HUES64 (cell line): ENCODE data around the gene TNRC18.
A peak's percentile ranks its signal among the peaks of the same experiment; 100 is the strongest.

Experiments used
- H3K27ac ChIP-seq: 2 replicates; pipeline ENCODE4 v1.7.0; 2013; ENCODE audit warnings: low read depth, low read length, inconsistent platforms
- H3K27me3 ChIP-seq: 2 replicates; pipeline ENCODE4 v1.6.1; 2013; ENCODE audit warnings: mild to moderate bottlenecking, low read length; ENCODE audit not compliant: insufficient read depth
- H3K36me3 ChIP-seq: 2 replicates; pipeline ENCODE4 v1.6.1; 2013; ENCODE audit warnings: mild to moderate bottlenecking, low read length; ENCODE audit not compliant: insufficient read depth
- H3K4me1 ChIP-seq: 2 replicates; pipeline ENCODE4 v1.6.1; 2013; ENCODE audit warnings: mild to moderate bottlenecking, low read length, moderate library complexity; ENCODE audit not compliant: insufficient read depth
- H3K4me3 ChIP-seq: 2 replicates; pipeline ENCODE4 v1.5.1; 2013; ENCODE audit warnings: mild to moderate bottlenecking, low read length, moderate library complexity
- H3K9ac ChIP-seq: 2 replicates; pipeline ENCODE4 v1.6.1; 2013; ENCODE audit warnings: mild to moderate bottlenecking, low read depth, low read length
- H3K9me3 ChIP-seq: 2 replicates; pipeline ENCODE4 v1.6.1; 2013; ENCODE audit warnings: low read depth, low read length; ENCODE audit not compliant: insufficient read depth
- WGBS: fragments of 150-250, 120-280 bp; methylation state at CpG from one replicate; pipeline ENCODE4 v1.1.7; 2013; ENCODE audit warnings: missing lambda C conversion rate; 5-methylcytosine and 5-hydroxymethylcytosine counted together

TNRC18 gene

DNA sequence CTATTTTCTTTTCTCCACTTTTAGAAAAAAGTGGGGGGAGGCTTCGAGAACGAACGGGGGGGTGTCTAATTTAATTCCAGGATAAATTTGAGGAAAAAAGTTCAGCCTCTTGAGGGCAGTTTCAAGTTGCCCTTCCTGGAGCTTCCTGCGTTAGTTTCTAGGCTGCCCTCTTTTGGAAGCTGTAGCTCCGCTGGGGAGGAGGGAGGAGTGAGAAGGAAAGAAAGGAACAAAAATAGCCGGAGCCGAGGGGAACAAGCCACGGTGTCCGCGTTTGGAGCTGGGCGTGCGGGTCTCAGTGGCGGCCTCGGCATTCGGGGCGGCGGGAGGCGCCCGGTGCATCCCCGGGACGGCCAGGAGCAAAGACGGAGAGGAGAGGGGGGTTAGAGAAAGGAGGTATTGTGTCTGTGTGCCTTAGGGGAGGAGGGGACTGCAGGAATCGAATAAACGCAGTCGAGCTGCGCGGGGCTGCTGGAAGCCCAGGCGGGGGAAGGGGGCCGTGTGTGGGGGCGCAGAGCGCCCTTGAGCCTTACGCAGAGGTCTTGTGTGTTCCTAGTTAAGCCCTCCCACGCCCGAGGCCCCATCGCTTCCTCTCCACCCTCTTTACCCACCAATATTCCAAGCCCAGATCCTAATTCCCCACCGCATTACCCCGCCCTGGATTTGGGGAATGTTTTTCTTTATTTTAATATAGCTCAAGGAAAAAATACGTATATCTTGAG lies 2.0 kb upstream of the TNRC18 start:
- peak overlapping the region; percentile 98 for H3K27ac ChIP-seq
- H3K27me3 ChIP-seq = peaks cover 65% of the 10 kb centered on the region
- H3K9ac ChIP-seq = peak overlapping the region; percentile 94

DNA sequence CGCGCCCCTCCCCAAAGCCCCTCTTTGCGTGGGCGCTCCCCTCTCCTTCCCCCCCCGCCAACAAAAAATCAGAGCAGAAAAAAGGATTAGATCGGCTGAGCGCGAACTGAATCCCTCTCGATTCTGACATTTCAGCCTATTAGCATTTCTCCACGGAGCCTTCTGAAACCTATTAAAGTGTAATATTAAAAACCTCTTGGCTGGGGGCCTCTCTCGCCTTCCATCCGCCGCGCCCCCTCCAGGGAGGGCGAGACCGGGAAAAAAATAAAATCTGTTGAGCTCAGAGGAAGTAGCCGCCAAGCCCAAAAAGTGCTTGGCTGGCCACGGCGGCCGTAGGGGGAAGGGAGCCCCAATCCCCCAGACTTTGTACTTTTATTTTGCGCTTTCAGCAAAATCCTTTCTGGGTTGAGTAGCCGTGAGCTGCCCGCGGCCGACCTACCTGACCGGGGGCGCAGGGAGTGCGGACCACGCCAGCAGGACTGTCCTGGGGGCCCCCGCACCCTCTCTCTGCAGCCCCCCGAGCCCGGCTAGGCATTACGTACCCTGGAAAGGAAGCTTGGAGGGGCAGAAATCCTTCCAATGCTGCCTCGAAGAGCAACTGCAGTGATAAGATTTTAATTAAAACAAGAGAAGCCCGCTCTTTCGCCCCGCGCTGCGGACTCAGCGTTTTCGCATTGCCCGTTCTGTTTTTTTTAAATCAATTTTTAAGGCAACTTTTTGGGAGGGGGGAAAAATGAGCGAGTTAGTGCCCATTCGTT lies 1.3 kb upstream of the TNRC18 start:
- Histone ChIP-seq H3K27me3 (peaks cover 65% of the 10 kb centered on the region), H3K36me3 (no peaks in the 10 kb centered on the region), H3K9me3 (no peaks in the 10 kb centered on the region), H3K27ac (peak overlapping the region; percentile 98), H3K4me3 (peak overlapping the region; percentile 83), H3K9ac (peak overlapping the region; percentile 94), H3K4me1 (peaks cover 20% of the 10 kb centered on the region)
- WGBS = under 1% methylated on average over 41 of the region's 44 CpGs

More for the DNA sequence above, 2.0 kb upstream of the TNRC18 start:
- WGBS = under 1% methylated on average over 36 of the region's 38 CpGs
- Histone ChIP-seq H3K4me1 (peaks cover 22% of the 10 kb centered on the region), H3K9me3 (no peaks in the 10 kb centered on the region), H3K4me3 (peak overlapping the region; percentile 83), H3K36me3 (no peaks in the 10 kb centered on the region)

DNA sequence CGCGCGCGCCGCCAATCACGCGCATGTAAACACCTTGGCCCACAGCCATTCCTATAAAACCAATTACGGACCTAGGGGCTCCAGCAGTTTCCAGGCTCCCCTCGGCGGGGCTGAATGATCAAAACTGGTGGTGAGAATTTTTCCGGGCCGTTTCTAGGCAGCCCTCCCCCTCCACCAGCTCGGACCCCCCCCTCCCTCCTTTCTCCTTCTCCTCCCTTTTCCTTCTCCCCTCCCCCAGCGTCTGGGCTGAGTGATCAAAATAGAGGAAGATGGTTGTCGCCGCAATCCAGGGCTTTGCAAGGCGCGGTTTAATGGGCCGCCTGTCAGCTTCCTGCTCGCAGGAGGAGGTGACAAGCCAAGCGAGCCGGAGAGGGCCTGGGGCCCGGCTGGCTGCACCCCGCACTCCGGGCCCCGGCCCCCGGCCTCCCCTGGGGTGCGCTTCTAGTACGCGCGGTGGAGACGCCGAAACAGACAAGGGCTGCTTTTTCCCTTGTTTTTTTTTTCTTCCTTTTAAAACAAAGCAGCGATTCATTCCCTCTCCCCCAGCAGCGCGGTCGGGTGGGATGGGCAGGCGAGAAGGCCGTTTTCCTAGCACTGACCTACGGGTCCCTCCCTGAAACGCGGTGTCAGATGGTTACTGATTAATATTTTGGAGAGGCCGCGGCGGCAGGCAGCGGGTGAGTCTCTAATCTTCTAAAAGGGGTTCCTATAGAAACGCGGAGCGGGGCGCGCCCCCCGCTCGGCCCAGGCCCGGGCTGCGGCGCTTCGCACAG lies 528 bp upstream of the TNRC18 start:
- WGBS = under 1% methylated on average over 55 of the region's 57 CpGs
- Histone ChIP-seq H3K27me3 (peaks cover 65% of the 10 kb centered on the region), H3K4me3 (peak overlapping the region; percentile 83), H3K4me1 (peaks cover 15% of the 10 kb centered on the region), H3K27ac (peak overlapping the region; percentile 98), H3K36me3 (no peaks in the 10 kb centered on the region), H3K9me3 (no peaks in the 10 kb centered on the region), H3K9ac (peak overlapping the region; percentile 94)

DNA sequence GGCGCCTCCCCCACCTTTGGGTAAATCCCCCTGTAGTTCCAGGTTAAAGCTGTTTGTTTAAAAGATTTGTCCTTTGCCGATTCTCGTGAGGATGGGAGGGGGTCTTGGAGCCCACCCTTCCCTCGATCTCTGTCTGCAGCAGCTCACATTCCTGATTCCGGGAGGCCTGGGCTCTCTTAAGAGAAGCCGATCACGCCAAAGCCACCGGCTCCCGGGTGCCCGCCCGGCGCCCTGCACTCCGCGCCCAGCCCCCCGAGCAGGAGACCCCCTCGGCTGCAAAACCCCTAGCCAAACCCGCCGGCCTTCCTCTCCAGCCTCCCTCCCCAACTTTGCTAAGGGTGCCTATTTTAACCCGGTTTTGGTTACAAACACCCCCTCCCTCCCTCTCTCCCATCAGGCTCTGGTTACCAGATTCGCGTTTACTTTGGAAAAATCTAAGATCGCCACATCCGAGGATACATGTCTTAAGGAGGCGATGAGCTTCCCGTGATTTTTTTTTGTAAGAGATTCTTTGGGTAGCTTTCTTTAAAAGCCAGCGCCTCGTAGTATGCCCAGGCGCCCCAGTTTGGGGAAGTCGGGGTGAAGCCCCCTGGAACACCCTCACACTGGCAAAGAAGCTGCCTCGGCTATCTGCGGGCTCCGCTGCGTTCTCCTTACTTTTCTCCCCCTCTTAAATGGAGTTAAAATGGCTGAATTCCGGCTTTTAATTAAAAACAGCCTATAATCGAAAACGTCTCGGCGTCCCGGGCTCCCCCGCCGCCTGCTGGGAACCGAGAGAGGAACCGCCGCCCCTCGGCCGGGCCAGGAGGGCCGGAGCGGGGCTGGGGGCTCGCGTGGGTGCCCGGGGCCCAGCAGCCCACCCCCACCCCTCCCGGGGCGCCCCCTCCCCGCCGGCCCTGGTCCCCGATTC lies 983 bp downstream of the TNRC18 start:
- Histone ChIP-seq H3K27ac (peak overlapping the region; percentile 97), H3K4me1 (peaks cover 16% of the 10 kb centered on the region), H3K27me3 (peaks cover 65% of the 10 kb centered on the region), H3K4me3 (peak overlapping the region; percentile 67), H3K9ac (peak overlapping the region; percentile 80), H3K9me3 (no peaks in the 10 kb centered on the region), H3K36me3 (no peaks in the 10 kb centered on the region)
- WGBS = under 1% methylated on average over 55 of the region's 56 CpGs

DNA sequence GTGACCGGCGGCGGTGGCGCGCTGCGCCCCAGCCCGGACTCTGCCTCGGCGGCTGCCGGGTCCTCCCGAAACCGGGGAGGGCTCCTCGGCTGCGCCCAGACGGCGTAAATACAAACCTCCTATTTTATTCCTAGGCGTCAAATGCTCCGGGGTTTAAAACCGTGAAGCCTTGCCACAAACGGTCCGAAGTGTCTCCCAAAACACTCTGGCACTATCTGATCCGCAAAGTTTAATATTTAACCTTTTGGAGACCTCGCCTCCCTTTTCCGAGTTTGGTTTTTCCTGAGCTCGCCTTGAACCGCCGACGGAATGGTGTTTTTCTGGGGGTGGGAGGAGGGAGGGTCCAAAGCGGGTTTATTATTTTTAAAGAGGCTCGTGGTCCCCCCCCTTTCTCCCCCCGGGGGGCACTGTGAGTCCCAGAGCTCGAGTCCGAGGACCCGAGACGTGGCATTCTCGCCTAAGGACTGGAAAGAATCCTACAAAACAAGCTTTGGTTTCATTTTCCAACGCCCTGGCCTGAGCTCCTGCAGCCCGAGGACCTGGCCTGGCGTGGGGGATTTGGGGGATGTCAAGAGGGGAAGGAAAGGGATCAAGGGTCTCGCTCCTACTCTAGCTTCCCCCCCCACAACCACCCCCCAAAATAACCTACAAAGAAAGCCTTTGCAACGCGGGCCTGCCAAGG lies 1.8 kb downstream of the TNRC18 start:
- no peaks in the 10 kb centered on the region for H3K36me3 ChIP-seq
- H3K4me1 ChIP-seq = peaks cover 22% of the 10 kb centered on the region
- peak overlapping the region; percentile 80 for H3K9ac ChIP-seq
- H3K9me3 ChIP-seq = no peaks in the 10 kb centered on the region
- peaks cover 70% of the 10 kb centered on the region for H3K27me3 ChIP-seq
- under 1% methylated on average over 39 of the region's 42 CpGs for WGBS
- H3K27ac ChIP-seq = peak overlapping the region; percentile 97
- H3K4me3 ChIP-seq = peak overlapping the region; percentile 67

DNA sequence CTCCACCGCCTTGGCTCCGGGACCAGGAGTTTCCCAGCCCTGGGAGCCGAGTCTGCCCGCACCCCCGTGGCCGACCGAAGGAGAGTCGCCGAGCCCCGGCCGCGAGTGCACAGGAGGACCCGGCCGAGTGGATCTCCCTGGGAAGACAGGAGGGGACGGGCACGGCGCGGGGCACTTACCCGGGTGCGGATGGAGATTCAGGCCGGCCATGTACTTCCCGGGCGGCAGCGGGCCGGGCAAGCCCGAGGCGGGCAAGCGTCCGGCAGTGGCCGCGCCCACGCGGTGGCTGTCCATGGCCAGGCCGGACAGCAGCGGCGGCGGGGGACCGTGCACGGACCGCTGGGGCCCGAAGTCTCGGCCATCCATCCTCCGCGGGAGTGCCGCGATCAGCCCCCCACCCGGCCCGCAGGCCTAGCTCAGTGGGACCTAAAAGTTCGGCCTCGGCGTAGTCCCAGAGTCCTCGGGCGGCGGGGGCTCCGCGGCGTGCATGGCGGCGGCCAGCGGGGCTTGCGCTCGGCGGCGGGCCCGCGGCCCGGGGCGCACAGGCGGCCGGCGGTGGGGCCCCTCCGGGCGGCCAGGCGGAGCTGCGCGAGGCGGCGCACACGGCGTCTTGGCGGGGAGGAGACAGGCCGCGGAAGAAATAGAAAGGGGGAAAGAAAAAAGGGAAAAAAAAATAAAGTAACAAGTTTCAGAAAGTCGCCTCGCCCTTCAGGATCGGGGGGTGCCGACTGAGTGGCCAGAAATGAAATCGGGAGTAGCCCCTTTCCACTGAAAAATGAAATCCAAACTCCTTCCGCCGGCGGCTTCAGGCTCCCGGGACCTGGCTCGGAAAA lies 2.5 kb downstream of the TNRC18 start:
- no peaks in the 10 kb centered on the region for H3K9me3 ChIP-seq
- H3K27ac ChIP-seq = no peak overlapping the region
- H3K9ac ChIP-seq = peak overlapping the region; percentile 80
- peaks cover 74% of the 10 kb centered on the region for H3K27me3 ChIP-seq
- H3K4me3 ChIP-seq = peak overlapping the region; percentile 67
- H3K36me3 ChIP-seq = no peaks in the 10 kb centered on the region
- peaks cover 22% of the 10 kb centered on the region for H3K4me1 ChIP-seq
- under 1% methylated on average over 93 of the region's 93 CpGs for WGBS

DNA sequence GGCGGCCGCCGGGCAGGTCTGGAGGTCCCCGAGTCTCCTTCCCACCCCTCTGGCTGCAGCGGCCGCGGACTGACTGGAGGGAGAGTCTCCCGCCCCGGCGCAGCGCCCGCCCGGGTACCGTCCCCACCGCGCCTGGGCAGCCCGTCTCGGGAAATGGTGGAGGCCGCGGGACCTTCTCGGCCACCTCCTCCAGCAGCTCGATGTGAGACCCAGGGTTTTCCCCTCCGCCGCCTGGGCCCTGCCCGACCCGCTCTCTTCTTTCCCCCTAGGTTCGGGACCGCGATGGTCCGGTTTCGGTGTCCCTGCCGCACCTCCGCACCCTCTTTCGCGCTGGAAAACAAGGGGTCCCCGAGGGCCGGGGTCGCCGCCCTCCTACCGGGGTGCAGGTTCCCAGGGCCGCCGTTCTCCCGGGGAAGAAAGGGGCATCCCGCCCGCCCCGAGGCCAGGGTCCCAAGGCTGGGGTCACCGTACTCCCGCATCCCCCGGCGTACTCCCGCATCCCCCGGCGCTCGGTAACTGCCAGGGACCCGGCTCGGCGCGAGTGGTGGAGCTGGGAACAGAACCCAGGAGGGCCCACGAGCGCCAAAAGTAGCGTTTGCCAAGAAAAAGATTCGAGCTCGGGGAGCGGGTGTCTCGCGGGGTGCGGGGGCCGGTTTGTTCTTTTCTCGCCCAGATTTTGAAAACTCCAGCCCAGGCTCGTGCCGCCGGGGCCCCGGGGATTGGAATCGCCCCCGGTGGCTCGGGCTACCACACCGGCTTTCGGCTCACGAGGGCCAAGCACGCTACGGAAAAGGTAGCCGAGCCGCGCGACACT lies 3.4 kb downstream of the TNRC18 start:
- no peaks in the 10 kb centered on the region for H3K9me3 ChIP-seq
- H3K4me3 ChIP-seq = peak overlapping the region; percentile 67
- under 1% methylated on average over 85 of the region's 85 CpGs for WGBS
- no peaks in the 10 kb centered on the region for H3K36me3 ChIP-seq
- H3K27me3 ChIP-seq = peaks cover 73% of the 10 kb centered on the region
- peak overlapping the region; percentile 79 for H3K9ac ChIP-seq
- H3K27ac ChIP-seq = no peak overlapping the region
- peaks cover 22% of the 10 kb centered on the region for H3K4me1 ChIP-seq

DNA sequence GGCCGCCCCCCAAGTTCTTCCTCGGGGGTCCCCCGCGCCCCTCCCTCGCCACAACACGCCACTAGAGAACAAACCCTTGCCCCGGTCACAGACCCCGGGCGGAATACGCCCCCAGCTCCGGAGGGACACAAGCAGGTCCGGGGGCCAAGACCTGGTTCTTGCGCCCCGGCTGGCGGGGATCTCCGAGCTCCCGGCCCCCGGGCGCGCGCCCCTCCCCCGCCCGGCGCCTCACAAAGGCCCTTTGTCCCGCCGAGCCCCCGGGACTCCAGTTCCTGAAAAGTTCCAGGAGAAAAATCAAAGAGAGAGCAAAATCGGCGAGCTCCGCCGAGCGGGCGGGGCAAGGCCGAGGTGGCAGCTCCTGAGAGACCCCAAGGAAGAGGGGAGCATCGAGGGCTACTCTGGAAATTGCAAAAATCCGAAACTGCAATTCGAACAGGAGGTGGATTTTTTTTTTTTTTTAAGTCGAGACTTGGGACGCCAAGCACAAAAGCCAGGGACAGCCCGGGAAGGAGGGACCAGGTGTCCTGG lies 4.0 kb downstream of the TNRC18 start:
- Histone ChIP-seq H3K4me1 (peaks cover 22% of the 10 kb centered on the region), H3K4me3 (peak overlapping the region; percentile 67), H3K9me3 (no peaks in the 10 kb centered on the region), H3K9ac (peak overlapping the region; percentile 79), H3K27me3 (peaks cover 66% of the 10 kb centered on the region), H3K27ac (peak overlapping the region; percentile 49; the same call in 1 of the 2 replicates), H3K36me3 (no peaks in the 10 kb centered on the region)
- WGBS = 1% methylated on average over 40 of the region's 40 CpGs

DNA sequence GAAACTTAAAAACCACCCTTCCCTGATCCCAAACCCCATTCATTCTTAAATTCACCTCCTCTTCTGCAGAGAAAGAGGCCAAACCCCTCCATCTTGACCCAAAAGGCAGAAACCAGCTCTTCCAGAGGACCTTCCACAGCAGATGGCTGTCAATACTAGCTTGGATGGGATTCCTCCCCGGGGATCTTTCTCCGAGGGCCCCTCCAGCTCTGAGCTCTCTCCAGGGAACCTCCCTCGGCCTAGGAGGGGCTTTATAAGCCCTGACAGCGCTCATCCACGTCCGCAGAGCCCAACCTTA lies 5.4 kb downstream of the TNRC18 start:
- peak overlapping the region; percentile 67 for H3K4me3 ChIP-seq
- peak overlapping the region; percentile 66; the same call in 1 of the 2 replicates for H3K27ac ChIP-seq
- no peaks in the 10 kb centered on the region for H3K9me3 ChIP-seq
- peak overlapping the region; percentile 10; the same call in 1 of the 2 replicates for H3K9ac ChIP-seq
- 8% methylated on average over 6 of the region's 6 CpGs for WGBS
- H3K4me1 ChIP-seq = peaks cover 22% of the 10 kb centered on the region
- H3K27me3 ChIP-seq = peaks cover 64% of the 10 kb centered on the region
- no peaks in the 10 kb centered on the region for H3K36me3 ChIP-seq
